ENCODE results near the gene ADCY7.

The ADCY7 gene

DNA sequence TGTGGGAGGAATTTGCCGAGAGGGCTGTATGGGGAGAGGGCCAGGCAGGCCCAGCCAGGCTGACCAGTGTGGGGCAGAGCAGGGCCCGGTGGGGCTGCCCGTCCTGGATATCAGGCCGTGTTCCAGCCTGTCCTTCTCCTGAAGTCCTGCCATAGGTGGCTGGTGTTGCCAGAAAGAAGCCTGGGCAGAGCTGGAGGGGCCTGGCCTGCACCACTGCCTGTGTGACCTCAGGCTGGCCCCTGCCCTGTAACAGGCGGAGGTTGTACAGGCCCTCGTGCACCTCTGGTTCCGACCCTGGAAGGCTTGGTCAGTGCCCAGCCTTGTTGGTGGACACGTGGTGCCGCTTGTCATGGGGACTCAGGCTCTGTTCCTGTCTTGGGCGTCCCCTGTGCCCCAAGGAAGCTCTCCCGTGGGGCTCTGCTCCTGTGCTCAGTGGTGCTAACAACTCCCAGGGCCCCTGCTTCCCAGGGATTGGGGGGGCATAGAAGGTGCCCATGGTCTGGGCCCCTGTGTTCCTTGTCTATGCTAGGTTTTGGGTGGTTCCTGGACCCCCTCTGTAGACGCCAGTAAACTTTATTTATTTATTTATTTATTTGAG, 33.3 kb downstream of the ADCY7 start:
- DNase-seq: no peak

DNA sequence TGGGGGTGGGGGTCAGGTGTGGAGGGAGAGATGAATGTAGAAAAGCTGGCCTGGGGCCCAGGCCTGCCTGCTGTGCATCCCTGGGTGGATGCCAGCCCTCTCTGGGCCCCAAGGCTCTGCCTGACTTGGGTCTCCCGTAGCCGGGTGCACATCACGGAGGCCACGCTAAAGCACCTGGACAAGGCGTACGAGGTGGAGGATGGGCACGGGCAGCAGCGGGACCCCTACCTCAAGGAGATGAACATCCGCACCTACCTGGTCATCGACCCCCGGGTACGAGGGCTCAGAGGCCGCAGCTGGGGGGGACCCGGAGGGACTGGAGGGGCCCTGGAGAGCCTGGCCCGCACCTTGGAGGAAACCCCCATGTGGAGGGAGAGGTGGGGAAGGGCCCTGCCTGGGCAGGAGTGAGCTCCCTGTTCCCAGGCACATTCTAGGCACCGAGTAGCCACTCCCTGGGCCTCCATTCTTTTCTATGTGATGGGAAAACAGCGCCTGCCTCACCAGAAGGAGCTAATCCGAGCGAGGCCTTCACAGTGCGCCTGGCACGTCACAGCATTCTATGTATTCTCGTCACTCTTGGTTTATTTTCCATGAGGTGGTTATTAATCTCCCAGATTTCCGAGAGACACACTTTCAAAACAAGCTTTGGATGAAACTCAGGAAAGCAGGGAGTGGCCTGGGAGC, 34.7 kb downstream of the ADCY7 start:
- DNase-seq: no peak

DNA sequence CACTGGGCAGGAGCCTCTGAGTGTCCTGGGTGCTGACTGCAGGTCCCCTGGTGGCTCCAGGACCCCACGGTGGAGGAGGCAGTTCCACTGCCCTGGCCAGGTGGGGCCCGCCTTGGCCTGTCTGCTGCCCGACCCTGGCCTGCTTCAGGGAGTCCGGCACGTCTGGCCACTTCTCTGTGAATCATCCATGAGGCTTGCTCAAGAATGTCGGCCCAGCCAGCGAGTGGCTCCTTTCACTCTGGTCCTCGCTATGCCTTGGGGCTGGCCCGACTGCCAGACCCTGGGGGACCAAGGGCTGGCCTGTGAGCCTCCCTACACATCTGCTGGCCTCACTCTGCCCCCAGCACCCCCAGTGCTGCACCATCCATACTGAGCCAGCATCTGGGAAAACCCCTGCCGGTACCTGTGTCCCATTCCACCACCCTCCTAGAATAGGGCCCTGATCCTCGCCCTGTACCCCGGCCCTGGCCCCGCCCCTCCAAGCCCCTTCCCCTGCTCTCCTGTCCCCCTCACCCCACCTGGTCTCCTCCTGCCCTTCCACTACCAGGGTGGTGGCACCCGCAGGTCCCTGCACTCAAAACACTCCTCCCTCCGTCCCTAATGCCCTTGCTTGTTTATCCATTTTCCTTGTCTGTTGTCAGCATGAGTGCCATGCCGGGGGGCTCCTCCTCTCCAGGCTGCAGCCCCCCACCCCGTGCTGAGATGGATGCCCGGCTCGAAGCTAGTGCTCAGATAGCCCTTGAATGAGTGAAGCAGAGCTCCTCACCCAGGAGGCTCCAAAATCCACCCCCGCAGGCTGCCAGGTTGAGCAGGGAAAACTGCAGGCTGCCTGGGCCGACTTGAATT, 35.5 kb downstream of the ADCY7 start:
- DNase-seq: peak; percentile 57

DNA sequence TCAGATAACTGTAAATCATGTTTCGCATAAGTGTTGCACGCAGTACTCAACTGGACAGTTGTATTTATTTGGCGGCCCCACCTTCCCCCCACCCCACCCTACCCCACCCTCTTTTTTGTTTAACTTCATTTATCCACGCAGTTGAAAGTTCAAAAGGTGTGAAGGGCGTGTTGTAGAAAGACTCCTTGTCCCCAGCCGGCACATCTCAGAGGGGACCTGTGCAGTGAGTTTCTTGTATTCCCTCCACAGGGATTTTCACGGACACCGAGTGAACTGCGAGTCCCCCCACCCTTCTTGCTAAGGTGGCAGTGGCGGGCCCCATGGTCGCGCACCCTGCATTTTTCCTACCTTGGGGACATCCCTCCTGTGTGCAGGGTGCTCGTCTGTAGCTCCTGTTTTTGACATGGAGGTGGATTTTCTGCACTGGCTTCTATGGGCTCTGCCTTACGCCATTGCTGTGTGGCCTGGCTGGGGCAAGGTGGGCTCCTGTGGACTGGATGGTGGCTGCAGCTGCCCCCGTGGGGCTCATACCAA, 36.2 kb downstream of the ADCY7 start:
- no peak for DNase-seq

DNA sequence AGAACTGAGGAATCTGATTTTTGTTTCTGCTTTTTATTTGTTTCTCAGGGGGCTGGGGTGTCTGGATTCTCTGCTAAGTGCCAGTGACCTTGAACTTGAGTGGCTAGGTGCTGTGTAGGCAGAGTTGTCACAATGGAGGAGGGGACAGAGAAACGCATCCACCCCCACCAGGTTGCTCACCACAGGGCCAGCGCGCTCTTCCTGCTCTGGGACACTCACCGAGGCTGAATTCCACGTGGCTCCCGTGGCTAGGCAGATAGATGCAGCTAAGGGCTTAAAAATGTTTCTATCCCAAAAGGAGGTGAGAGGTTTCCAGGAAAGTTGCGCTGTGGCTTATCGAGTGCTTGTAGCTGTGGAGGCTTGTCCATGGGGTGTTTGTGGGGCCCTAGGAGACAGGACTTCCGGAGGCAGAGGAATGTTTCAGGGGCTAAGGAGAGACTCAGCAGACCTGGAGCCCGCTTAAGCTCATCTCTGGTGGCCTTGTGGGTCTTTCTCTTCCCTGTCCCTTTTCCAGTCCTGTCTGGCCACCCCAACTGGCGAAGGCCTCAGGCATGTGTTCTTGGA, 36.8 kb downstream of the ADCY7 start:
- peak; percentile 17 for DNase-seq

DNA sequence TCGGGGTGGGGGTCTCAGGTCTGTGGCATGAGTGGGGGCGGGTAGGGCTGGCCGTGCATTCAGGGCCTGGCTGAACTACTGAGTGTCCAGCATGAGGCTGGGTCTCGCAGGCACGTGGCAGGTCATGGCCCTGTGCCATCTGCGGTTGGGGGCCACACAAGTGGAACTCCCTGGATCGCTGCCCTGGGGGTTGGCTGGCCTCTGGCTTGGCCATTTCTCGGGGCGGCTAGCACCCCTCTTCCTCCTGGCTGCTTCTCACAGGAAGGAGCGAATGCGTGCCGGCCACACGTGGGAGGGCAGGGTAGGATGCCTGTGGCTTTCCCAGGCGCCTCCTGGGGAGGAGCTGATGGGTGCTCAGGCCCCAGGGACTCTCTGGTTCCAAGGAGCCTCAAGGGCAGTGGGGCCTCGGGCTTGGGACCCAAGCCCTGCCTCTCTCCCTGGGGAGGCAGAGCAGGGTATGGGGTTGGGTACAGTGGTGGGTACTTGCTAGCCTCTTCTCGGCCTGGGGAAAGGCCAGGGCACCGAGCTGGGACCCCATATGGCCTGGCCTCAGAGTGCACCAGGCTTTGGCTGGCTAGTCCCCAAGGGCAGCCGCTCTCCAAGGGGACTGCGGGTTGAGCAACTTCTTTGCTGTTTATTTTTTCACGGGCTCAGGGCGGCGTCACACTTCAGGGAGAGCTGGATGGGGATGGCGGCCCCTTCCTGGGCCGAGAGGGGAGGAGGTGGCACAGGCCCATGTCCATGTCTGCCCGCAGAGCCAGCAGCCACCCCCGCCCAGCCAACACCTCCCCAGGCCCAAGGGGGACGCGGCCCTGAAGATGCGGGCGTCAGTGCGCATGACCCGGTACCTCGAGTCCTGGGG, 37.5 kb downstream of the ADCY7 start:
- DNase-seq: no peak

DNA sequence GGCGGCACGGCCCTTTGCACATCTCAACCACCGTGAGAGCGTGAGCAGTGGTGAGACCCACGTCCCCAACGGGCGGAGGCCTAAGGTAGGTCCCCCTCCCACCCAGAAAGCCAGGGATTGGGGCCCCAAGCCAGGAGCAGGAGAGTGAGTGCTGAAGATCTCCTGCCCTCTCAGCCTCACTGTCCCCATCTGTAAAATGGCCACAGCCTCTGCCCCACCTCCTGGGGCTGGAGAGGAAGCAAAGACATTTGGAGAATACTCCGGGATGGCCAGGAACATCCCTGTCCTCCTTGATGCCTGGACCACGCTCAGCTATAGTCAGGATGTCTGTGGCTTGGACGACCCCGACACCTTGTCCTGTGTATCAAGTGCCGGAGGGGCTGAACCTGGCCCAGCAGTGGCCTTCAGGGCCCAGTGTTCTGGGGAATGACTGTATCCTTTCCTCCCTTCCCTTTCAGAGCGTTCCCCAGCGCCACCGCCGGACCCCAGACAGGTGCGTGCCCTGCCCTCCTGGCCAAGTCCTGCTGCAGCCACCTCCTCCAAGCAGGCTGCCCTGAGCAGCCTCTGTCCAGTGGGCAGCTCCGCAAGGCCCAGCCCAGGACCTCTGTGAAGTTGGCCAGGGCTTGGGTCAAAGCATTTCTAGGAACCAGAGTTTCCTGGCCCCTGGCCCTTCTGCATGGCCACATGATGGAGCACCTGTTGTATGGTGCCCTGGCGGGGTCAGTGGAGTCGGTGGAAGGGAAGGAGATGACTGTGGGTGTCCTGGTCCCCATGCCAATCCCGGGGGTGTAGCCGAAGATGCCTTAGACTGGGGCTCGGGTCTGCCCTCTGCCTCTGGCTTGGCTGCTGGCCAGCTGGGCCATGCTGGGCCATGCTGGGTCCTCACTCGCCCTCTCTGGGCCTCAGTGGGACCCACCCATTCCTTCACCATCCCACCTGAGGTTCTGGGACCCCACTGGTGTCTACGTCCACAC, 38.4 kb downstream of the ADCY7 start:
- no peak for DNase-seq

DNA sequence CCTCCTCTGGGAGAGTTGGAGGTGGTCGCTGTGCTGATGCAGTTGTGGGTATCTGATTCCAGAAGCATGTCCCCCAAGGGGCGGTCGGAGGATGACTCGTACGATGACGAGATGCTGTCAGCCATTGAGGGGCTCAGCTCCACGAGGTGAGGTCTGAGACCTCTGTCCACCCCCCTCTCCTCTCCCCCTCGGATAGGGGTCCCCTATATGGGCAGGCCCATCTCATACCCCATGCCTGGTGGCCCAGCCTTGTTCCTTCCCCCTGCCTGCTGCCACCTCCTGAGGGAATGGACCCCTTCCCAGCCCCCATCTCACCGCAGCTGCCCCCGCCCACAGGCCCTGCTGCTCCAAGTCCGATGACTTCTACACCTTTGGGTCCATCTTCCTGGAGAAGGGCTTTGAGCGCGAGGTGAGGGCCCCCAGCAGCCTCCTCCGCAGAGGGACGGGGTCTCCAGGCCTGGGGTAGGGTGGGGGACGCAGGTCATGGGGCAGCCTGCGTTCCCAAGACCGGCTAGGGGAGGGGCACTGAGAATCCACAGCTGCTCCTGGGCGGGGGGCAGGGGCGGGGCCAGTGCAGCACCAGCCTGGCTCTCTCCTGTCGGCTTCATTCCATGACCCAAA, 39.2 kb downstream of the ADCY7 start:
- no peak for DNase-seq

DNA sequence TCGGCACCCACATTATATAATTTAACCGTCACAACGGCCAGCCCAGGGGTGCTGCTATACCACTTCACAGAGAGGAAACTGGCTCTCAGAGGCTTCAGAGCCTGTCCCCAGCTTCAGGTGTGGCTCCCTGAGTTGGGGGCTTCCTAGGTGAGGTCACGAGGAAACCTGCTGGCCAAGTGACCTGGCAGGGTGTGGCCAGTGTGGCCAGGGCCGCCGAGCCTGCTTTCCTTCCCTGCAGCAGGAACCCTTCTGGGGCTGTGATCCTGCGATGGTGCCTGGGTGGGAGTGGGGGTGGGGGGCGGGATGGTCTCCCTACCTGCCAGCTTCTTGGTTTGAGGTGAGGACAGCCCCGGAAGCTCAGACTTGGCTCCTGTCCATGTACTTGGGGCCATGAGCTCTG, 39.9 kb downstream of the ADCY7 start:
- DNase-seq: no peak

DNA sequence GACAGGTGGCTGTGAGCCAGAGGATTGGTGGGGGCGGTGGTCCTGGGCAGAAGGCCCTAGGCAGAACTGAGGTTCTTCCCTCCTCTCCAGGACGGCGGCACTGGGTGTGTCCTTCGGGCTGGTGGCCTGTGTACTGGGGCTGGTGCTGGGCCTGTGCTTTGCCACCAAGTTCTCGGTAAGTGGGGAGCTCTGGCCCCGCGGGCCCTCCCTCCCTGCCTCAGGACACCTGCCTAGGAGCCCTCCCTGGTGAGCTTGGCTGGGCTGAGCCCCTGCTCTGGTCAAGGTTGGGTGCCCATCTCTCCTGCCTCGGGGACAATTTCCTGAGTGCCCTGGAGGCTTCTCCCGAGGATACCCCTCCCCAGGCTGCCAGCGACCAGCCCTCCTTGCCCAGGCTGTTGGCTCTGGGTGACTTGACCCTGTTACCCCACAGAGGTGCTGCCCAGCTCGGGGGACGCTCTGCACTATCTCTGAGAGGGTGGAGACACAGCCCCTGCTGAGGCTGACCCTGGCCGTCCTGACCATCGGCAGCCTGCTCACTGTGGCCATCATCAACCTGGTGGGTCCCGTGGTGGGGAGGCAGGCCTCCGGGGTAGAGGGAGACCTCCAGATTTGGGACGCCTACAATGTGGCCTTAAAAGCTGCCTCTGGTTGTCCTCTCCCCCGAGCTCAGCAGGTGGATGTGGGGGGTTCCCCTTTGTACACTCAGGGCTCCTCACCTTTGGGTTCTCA, 42.0 kb downstream of the ADCY7 start:
- no peak for DNase-seq

DNA sequence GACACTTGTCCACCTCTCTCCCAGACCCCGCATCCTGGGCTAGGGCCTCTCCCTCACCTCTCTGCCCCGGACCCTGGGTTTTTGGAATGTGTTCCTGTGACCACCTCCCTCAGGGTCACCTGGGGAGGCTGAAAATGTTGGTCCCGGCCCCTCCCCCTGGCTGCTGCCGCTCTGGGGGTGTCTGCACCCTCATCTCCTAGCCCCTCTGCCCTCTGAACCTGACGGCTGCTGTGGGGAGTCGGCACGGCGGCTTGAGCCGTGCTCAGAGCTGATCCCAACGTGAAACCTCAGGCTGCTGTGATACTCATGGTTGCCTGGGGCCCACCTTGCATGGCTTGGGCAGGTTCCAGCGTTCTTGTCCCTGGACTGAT, 42.8 kb downstream of the ADCY7 start:
- no peak for DNase-seq

DNA sequence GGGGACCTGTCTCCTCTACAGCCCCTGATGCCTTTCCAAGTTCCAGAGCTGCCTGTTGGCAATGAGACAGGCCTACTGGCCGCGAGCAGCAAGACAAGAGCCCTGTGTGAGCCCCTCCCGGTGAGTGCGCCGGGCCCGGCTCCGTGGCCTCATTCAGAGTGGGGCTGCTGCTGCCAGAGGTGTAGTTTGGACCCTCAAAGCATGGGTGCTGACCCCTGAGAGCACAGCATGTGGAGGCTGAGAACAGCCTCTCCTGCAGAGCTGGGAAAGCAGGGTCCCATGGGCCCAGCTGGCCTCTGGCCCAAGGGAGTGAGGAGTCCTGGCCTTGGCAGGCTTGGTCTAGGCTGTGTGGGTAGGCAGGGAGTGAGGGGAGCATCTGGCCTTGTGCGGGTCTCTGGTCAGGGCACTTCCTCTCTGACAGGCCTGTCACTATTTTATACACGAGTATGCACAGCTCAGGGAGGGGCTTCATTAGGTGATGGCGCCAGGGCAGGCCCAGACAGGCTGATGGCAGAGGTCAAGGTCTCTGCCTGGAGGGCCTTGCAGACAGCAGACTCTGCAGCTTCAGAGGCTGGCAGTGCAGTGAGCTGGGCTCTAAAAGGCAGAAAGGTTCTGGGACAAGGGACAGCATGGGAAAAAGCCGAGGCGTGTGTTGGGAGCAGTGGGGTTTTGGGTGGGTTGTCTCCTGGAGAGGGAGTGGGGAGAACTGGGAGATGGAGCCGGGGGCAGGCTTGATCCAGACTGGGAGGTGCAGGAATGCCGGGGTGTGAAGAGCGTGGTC, 43.4 kb downstream of the ADCY7 start:
- DNase-seq: no peak

DNA sequence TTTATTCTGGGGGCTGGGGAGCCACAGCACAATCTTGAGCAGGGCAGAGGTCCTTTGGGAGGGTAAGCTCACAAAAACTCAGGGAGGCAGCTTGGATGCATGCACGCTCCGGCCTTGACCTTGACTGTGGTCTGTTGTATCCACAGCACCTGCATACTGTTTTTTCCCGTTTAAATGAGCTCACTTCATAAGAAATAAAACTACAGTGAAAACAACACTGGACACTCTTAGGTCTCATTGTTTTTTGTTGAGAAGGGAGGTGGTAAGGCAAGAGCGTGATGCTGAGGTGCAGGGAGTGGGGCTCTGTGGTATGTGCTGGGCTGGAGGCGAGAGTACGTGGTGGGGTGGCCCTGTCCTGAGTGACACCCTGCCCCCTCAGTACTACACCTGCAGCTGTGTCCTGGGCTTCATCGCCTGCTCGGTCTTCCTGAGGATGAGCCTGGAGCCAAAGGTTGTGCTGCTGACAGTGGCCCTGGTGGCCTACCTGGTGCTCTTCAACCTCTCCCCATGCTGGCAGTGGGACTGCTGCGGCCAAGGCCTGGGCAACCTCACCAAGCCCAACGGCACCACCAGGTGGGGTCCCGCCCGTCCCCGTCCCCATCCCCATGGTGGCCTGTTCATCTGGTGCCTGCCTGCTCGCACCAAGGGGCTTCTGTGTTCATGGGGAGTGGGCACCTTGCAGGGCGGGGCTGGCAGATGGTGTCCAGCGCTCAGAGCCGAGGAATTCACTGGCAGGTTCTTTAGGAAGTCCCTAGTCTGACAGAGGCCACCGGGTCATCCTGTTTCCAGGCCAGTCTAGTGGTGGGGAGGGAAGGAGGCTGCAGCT, 44.2 kb downstream of the ADCY7 start:
- no peak for DNase-seq

DNA sequence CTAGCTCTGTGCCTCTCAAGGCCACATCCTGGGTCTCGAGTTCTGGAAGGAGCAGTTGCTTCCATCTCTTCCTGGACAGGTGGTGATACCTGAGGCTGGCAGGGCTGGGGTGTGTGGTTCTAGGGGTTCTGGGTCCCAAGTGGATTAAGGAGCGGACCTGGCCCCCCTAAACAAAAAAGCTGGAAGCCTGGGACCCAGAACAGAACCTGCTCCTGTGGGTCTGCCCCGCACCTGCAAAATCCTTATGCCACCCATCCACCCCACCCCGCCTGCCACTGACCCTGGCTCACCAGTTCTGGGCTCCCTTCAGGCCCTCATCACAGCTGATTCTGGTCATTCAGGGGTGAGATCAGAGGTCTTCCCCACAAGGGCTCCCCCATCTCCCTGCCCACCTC, 44.8 kb downstream of the ADCY7 start:
- DNase-seq: no peak

DNA sequence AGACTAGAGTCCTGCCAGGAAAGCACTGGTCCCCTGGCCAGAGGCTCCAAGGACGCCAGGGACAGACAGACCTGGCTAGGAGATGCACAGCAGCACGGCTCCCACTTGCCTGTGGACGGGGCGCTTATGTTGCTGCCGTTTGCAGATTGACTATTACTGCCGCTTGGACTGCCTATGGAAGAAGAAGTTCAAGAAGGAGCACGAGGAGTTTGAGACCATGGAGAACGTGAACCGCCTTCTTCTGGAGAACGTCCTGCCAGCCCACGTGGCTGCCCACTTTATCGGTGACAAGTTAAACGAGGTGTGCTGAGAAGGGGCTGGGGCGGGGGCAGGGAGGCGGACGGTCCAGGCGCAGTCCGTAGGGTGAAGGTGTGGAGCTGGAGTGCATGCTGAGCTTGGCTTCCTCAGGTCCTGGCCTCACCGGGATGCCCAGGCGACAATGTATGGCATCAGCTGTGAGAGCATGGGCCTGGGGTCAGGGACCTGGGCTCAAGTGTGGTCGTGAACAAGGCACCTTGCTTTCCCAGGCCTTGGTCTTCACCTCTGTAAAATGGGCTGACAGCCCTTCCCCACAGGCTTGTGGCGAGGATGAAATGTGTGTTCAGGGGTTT, 45.6 kb downstream of the ADCY7 start:
- no peak for DNase-seq

DNA sequence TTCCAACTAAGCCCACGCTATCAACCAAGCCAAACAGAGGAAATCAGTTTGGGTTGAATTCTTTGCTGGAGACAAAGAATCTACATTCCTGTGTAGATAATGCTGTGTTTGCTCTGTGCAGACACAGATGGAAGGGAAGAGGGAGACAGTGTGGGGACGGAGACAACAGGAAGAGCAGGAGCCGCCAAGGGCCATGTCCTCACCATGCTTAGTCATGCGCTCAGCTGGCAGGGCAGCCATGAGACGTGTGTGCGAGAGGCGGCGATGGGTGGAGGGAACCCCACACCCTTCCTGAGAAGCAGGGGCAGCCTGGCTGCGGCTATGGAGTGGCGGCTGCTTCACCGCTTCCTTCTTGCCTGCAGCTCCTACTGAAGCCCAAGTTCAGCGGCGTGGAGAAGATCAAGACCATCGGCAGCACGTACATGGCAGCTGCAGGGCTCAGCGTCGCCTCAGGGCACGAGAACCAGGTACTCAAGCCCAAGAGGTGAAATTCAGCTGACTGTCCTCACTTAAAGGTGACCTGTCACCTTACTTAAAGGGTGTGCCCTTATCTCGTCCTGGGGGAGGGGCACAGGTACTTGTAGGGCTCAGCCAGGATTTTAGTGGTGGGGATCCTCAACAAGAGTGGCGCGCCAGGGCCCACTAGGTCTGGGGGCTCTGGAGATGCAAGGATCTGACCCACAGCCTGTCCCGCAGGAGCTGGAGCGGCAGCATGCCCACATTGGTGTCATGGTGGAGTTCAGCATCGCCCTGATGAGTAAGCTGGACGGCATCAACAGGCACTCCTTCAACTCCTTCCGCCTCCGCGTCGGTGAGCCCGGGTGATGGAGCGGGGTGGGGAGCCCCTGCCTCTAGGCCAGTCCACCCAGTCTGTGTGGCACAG, 47.5 kb downstream of the ADCY7 start:
- DNase-seq: peak; percentile 68

DNA sequence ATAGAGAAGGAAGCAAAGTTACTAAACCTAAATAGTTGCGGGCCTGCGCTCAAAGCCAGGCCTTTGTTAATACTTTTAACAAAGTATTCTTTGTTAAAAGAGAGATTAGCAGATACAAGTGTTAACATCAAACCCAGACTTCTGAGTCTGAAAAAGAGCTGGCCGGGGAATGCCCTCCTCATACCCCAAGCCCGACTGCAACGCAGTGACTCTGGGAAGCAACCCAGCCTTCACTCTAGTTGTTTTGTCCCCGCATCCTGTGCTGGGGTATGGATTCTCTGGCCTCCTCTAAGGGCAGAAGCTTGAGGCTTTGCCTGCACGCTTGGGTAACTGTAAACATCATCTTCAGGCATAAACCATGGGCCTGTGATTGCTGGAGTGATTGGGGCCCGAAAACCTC, 48.3 kb downstream of the ADCY7 start:
- no peak for DNase-seq
